HG02642 (cell line): Measurements from ENCODE around the gene NUTF2.
A peak's percentile ranks its signal among the peaks of the same experiment; 100 is the strongest.

ENCODE experiments used
- ATAC-seq: cut with Tn5 transposase; IDR thresholded peaks from one replicate; pipeline ENCODE4 v1.9.1; 2021; ENCODE audit warnings: mild to moderate bottlenecking; ENCODE audit not compliant: unreplicated experiment, poor library complexity

Gene NUTF2

DNA sequence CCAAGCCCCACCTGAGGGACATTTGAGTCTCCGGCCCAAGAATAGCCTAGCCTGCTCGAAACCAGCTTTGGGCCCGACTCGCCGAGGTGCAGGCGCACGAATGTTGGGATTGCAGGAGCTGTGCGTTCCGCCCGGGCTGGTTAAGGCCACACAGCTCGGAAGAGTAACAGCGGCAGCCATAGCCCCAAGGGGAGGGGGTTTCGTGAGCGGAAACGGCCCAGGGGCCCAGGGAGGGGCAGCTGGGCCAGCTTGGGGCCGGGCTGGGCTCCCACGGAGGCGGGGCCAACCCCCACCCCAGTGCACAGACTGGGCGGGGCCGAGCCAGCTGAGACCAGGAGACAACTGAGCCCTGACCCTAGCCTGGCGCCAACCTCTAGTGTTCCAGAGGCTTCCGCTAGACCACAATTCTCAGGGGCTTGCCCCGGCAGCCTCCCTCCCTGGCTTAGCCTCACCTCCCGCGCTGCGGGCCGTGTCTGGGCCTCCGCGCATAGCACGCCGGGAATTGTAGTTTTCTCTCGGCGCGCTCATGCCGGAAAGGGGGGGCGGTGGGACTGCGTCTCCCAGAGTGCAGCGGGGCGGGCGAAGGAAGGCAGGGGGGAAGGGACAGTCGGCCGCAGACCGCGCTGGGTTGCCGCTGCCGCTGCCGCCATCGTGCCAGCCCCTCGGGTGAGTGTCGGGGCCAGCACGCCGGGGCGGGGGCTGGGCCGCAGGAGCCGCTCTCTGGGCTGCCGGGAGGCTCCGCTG is at the start of gene NUTF2:
TSS of gene NUTF2 (plus strand) at position 614 of the 744 bp plus-strand sequence. CDS start 18,198 bp downstream, outside the sequence.
- peak; percentile 61 for ATAC-seq

- no peak for ATAC-seq
These were observed 46.3 kb upstream of the NUTF2 start for GRCh38 chr16:67800338-67800926.

DNA sequence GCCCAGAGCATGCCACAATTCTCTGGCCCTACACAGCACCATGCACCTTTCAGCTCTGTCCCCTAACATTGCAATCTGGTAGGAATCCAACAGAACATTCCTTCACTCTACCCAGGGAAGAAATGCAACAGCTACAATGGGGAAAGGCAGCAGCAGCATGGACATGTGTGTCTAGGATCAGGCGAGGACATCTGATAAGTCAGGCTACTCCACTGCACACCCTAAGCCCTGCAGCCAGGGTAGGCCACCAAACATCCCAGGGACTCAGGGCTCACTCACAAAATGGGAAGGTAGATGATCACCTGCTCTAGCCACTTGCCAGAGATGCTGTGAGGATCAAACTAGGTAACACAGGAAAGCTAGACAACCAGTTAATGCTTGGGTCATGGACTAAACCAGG is 45.5 kb upstream of the NUTF2 start:
- no peak for ATAC-seq

- ATAC-seq, result no peak
These were observed 44.9 kb upstream of the NUTF2 start for GRCh38 chr16:67801883-67802282.

GRCh38 chr16:67803894-67804293 is 42.8 kb upstream of the NUTF2 start:
- no peak for ATAC-seq

- no peak for ATAC-seq
These were observed 41.7 kb upstream of the NUTF2 start for GRCh38 chr16:67804853-67805542.

GRCh38 chr16:67805718-67806427 is 40.9 kb upstream of the NUTF2 start:
- ATAC-seq, result peak; percentile 3

DNA sequence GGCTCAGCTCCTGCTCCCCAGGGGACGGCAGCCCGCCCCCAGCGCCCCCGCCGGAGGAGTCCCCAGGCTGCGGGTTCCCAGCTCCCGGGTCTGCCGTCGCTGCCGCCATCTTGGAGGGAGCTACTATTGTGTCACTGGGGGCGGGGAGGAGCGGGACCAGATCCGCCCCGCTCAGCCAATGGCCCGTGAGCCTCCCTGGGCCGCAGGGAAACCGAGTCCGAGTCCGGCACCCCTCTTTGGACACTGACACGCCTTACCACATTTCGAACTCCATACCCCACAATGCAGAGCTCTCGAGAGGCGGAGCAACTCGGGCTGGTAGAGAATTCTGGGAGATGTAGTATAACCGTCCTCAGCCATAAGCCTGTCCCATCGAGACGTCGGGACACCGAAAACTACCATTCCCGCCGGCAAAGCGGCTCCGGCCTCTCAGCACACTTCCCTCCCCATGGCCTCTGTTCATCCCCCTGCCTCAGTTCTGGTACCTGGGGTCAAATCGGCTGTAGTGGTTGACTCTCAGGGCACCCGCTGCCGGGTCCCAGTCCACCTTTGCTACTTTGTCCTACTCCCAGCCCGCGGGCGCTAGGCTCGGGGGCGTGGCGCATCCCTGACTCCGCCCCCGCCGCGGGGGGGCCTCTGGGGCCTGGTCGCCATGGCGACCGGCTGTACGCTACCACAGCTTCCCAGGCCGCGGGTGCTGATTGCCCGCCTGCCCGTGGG is 40.1 kb upstream of the NUTF2 start, which contains the start of the genes RANBP10 and TSNAXIP1:
TSS of gene RANBP10 (minus strand) at position 133 of the 720 bp plus-strand sequence. CDS start at position 109, 24 bp downstream.
TSS of gene TSNAXIP1 (plus strand) at position 462 of the 720 bp plus-strand sequence. CDS start 261 bp downstream, outside the sequence.
- peak; percentile 89 for ATAC-seq

- no peak for ATAC-seq
These were observed 39.5 kb upstream of the NUTF2 start for GRCh38 chr16:67807148-67807682.

- ATAC-seq, result no peak
These were observed 34.8 kb upstream of the NUTF2 start for GRCh38 chr16:67811899-67812298.

GRCh38 chr16:67814567-67814966 is 32.2 kb upstream of the NUTF2 start:
- ATAC-seq, result no peak

- no peak for ATAC-seq
These were observed 26.0 kb upstream of the NUTF2 start for GRCh38 chr16:67820608-67821259.

DNA sequence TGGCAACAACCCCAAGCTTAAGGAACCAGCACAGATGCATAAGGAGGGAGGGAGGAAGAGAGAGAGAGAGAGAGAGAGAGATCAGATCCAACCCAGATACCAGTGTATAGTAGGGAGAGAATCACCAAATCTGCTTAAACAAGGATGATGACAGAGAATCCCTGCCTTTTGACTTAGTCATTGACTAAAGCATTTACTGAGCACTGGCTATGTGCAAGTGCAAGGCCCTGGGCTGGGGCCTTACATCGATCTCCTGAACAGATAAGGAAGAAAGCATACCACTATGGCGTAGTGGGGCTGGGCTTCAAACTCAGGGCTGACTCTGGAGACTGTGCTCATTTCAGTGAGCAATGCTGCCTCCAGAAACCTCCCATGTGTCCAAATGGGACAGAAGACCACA is 24.2 kb upstream of the NUTF2 start:
- no peak for ATAC-seq

GRCh38 chr16:67825119-67825518 is 21.6 kb upstream of the NUTF2 start:
- no peak for ATAC-seq

DNA sequence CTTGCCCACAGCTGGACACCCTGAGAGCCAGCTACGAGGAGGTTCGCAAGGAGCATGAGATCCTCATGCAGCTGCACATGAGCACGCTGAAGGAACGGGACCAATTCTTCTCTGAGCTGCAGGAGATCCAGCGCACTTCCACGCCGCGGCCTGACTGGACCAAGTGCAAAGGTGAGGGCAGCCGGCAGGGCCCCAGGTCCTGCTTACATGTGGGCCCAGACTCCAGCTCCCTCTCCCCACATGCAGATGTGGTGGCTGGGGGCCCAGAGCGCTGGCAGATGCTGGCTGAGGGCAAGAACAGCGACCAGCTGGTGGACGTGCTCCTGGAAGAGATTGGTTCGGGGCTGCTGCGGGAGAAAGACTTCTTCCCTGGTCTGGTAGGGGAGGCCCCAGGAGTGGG is 20.8 kb upstream of the NUTF2 start:
- ATAC-seq, result no peak

- no peak for ATAC-seq
These were observed 18.1 kb upstream of the NUTF2 start for GRCh38 chr16:67828651-67829050.

DNA sequence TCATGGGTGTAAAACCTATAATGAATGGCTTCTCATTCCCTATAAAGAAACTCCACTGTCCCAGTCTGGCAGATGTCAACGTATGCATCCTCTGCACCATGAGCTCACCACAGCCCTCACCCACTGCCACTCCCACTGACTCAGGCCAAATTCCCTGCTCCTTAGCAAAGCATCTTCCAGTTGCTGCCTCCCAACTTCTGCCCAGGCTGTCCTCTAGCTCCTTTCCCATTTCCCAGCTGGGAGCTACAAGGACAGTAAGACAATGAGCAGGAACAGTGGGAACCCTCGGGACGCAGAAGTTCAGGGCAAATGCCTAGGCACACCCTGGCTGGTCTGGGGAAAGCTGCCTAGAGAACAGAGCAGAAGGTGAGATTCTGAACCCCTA is 13.7 kb upstream of the NUTF2 start:
- no peak for ATAC-seq

GRCh38 chr16:67833415-67834241 is 13.1 kb upstream of the NUTF2 start:
- peak; percentile 96 for ATAC-seq
